ENCODE data around the gene CHN2.

CHN2 gene

DNA sequence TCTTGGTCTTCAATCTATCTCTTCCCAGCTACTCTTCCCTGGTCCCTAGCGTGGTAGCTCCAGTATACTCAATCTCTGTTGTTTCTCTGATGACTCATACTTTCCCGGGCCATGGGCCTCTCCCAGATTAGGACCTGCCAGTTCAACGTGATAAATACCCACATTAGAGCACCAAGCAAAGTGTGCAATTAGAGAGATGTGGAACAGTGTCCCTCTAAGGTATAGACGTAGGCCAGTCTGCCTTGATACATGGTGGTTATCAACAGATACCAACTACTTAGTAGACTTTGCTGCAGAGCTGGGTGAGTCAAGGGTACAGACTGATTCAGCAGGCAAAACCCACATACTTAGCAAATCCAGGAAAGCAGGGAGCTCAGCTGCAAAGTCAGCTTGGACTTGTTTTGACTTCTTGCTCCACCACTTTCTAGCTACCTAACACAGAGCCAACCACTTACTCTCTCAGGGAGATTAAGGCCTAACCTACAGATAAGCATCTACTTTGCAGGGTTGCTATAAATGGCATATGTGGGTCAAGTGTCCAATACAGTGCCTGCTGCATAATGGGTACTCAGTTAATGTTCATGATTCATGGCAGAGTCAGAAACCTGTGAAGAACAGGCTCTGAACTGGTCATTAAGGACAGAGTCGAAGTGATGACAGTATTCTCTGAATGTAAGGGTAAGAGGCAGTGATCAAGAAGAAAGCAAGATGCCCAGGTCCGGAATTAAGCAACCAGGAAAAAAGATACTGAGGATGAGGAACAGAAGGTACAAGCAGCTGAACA is 176.1 kb downstream of the CHN2 start:
- no peak for DNase-seq

DNA sequence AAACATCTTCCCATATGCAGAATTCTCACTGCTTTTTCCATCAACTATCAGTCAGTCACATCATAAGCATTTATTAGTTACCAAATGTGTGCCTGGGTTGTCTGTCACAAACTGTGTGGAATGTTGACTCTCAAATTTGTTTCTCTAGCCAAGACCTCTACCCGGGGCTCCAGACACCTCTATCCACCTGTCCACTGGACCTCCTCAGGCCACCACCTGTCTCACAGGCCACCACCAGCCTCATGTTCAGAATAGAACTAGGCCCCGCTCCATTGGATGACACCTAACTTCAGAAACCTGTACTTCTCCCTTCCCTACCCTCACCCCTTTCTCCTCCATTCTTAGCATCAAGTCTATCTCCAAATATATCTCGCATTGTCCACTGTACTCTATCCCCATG is 176.9 kb downstream of the CHN2 start:
- DNase-seq = no peak

- no peak for DNase-seq
Observed at GRCh38 chr7:29372351-29373090, 177.9 kb downstream of the CHN2 start.

DNA sequence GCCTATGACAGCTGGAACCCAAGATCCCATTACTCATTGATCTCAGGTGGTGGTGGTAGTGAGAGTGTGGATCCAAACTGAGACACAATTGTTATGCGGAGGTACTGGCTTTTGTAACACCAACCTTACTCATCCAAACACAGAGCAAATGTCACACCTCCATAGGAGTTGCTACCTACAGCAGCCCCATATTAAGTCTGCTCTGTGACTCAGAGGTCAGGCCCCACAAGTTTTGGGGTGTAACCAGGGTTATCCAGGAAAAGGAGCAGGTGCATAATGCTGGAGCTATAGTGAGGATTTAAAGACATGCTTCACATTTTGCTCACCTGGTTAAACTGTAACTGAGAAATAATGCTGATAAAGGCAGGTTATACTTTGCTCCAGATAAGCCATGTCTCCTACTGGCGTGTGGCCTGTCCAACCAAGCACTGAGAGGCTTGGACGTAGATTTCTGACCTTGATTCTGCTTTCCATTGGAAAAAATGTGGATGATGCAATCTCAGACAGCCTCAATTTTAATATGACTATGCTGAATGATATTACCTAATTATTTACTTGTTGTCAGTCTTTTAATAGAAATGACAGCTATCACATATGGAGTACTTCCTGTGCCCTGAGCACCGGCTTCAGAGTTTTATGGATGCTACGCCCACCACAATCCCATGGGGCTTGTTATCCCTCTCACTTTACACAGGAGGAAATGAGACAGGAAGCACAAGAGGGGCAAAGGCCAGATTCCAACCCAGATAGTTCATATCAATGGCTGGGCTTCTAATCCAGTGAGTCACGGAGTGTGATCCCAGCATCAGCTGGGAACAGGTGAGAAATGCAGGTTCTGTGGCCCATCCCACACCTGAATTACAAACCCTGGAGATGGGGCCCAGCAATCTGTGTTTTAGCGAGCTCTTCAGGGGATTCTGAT is 181.3 kb downstream of the CHN2 start:
- peak; percentile 47 for DNase-seq

DNA sequence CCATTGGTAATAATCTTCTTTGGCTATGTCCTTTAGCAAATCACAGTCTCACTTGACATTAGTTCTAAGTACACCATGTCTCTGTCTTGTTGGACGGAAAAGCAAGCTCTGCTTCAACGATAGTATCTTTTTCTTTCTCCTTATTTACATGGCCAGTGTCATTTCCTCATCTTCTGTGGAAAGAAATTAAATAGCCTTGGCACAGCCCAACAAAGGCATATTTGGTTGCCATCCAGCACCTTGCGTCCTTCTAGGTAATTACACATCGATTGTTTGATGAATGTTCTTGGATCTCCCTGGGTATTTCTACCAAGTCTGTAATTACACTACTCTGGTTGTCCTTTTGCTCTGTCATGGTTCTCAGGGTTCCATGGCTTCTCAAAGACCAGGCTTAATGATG is 183.1 kb downstream of the CHN2 start:
- DNase-seq = no peak

DNA sequence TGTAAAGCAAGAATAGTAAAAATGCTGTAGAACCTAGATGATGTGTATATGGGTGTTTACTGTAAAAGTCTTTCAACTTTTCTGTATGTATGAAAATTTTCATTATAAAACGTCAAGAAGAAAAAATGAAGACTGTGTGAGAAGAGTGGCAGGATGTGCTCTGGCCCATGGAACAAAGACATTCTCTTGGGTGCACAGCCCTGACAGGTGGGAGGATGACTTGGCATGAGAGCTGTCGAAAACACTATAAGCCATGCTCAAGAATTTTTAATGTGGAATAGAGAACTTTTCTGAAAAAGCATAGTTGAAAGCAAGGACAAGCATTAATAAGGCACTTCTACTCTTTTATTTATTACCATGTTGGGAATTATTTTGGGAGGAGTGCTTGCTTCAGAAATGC is 185.0 kb downstream of the CHN2 start:
- DNase-seq = no peak

DNA sequence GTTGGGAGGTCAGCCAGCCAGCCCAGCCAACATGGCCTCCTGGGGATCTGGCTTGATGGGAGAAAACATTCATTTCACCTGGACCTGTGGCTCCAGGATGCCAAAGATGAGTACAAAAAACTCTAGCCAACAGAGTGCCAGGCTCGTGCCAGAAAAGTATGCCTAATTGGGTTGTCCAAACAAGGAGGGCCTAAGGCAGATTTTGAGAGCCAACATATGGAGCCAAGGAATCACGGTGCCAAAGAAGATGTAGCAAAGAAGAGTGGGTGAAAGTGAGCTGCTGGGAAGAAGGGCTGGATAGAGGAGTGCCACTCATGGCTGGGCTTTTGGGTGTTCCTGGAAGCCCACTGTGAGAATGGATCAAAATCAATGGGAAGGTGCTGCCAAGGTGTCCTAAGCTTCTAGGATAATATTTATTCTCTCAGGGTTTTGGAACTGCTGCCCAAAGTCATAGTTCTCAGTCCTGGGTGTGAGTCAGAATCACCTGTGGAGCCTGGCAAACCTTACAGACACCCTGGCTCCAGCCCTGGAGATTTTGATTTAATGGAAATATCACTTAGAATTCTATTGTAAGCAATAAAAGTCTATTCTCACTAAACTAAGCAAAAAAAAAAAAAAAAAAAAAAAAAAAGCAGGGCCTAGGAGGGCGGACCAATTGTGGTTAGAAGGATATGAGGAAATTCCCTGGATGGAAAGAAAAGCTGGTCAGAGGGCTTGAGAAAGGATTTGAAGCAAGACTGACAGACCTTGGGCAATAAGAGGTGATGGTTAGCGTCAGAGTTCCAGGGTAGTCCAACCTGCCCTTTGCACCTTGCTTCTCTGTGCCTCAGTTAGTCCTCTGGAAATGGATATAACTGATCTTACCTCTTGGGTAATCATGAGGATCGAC is 186.9 kb downstream of the CHN2 start:
- DNase-seq = no peak

- DNase-seq = no peak
Observed at GRCh38 chr7:29384277-29384676, 189.7 kb downstream of the CHN2 start.

- DNase-seq = no peak
Observed at GRCh38 chr7:29385214-29385814, 190.7 kb downstream of the CHN2 start.

- DNase-seq = no peak
Observed at GRCh38 chr7:29386196-29386765, 191.7 kb downstream of the CHN2 start.

DNA sequence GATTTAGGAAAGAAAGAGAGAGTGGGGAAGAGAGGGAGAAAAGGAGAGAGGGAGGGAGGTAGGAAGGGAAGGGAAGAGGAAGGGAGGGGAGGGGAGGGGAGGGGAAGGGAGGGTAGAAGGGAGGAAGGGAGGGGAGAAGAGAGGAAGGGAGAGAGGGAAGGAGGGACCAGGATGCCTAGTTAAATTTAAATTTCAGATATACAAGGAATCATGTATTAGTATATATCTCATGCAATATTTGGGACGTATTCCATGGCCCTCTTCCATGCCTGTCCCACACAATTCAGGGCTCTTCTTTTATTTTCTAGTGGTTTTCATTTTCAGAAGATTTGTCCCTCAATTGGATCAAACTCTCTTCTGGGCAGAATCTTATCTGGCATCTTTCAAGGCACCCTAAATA is 196.7 kb downstream of the CHN2 start:
- no peak for DNase-seq

DNA sequence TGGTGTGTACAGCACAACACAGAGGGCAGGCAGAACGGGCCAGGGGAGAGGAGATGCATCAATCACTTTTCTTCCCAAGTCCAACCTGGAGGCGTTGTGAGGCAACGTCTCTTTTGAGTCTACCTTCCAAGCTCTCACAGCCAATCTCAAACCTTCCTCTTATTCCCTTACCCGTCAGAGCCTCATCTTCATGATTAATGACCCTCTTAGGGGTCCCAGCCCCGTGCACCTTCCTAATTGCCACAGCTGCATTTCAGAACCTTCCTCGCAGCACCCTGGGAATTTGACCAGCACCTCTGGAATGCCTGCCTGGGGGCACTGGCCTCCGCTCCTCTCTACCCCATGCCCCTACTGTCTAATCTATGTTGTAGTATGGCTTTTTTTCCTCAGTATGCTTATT is 199.7 kb downstream of the CHN2 start:
- no peak for DNase-seq

GRCh38 chr7:29396563-29396962 is 202.0 kb downstream of the CHN2 start:
- DNase-seq = no peak

- DNase-seq = no peak
Observed at GRCh38 chr7:29397398-29397797, 202.8 kb downstream of the CHN2 start.

- no peak for DNase-seq
Observed at GRCh38 chr7:29398011-29398410, 203.4 kb downstream of the CHN2 start.

DNA sequence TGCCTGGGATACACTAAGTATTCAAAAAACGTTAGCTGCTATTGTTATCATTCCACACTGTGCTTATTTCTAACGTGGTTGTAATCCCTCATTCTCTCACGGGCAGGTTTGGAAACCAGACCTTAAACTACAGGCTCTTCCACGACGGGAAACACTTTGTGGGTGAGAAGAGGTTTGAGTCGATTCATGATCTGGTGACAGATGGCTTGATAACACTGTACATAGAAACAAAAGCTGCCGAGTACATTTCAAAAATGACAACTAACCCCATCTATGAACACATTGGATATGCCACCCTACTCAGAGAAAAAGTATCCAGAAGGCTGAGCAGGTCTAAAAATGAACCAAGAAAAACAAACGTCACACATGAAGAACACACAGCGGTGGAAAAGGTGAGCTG is 205.9 kb downstream of the CHN2 start:
- DNase-seq = no peak

- DNase-seq = no peak
Observed at GRCh38 chr7:29401769-29402168, 207.2 kb downstream of the CHN2 start.

DNA sequence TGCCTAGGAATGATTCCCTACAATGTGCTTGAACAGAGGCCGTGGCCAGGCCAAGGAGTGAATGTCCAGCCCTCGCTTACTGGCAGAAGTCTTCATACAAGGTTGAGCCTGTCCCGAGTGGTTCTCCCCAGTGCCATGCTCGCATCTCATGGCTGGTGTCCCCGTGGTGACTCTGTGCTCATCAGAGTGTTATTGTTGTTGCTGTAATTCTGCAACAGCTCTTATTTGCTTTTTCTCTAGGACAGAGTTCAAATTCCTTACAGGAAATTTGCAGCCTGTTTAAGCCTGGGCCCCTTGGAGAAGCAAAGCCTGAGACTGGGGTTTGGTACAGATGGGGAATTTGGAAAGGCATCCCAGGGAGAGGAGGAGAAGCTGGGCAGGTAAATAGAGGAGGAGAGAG is 211.3 kb downstream of the CHN2 start:
- DNase-seq = no peak

GRCh38 chr7:29406366-29406765 is 211.8 kb downstream of the CHN2 start:
- no peak for DNase-seq

DNA sequence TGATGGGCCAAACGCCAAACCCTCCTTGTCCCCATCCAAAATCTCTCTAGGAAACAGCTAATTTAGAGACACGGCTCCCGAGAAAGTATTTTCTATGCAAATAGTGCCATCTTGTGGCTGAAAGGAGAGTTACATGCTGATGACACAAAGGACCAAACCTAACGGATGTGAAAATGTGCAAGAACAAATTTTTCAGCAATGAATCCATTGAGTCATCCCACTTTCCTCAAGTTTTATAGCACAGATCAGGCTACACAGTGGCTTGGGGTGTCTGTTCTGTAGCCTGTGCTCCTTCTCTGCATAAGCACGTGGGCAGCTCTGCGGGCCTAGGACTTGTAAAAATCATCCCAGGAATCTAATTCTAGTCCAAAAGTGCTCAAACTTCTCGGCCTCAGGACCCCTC is 214.3 kb downstream of the CHN2 start:
- peak; percentile 83 for DNase-seq

- DNase-seq = no peak
Observed at GRCh38 chr7:29410996-29411395, 216.4 kb downstream of the CHN2 start.

GRCh38 chr7:29412912-29413311 is 218.3 kb downstream of the CHN2 start:
- no peak for DNase-seq
